Liver (tissue), 9 donors: ENCODE measurements around the gene EIPR1. TPM values are rescaled to one million over a fixed set of nuclear protein-coding genes. Genes with fewer than 3 reads are reported as not detected.

Source experiments
- DNase-seq: peaks from one replicate; pipeline ENCODE4 v3.0.0-alpha.2; 2017; ENCODE audit warnings: low spot score
- H3K27ac ChIP-seq, 2 donors: one replicate each; pipeline ENCODE4 v1.7.0; 2013; ENCODE audit warnings: inconsistent platforms in 2 of 2, low read length in 2 of 2, control low read depth in 1 of 2, low read depth in 1 of 2, mild to moderate bottlenecking in 1 of 2
- H3K27me3 ChIP-seq, 4 donors: one replicate each; pipeline versions ENCODE4 v1.6.1 to v1.7.0; 2013; ENCODE audit warnings: low read length in 3 of 4, inconsistent platforms in 1 of 4, mild to moderate bottlenecking in 1 of 4, moderate library complexity in 1 of 4; ENCODE audit not compliant: control insufficient read depth in 4 of 4, insufficient read depth in 4 of 4
- H3K36me3 ChIP-seq, 4 donors: one replicate each; pipeline versions ENCODE4 v1.6.1 to v1.7.0; 2013; ENCODE audit warnings: low read length in 3 of 4, mild to moderate bottlenecking in 3 of 4, low read depth in 1 of 4, moderate library complexity in 1 of 4; ENCODE audit not compliant: control insufficient read depth in 4 of 4, insufficient read depth in 3 of 4
- H3K4me1 ChIP-seq, 4 donors: one replicate each; pipeline versions ENCODE4 v1.6.1 to v1.7.0; 2013; ENCODE audit warnings: low read length in 3 of 4, mild to moderate bottlenecking in 3 of 4, moderate library complexity in 1 of 4; ENCODE audit not compliant: control insufficient read depth in 4 of 4, insufficient read depth in 4 of 4
- H3K4me3 ChIP-seq, 3 donors: one replicate each; pipeline versions ENCODE4 v1.6.1 to v1.7.0; 2013; ENCODE audit warnings: low read length in 3 of 3, control low read depth in 1 of 3, low read depth in 1 of 3, mild to moderate bottlenecking in 1 of 3
- H3K9ac ChIP-seq, 2 donors: one replicate each; pipeline ENCODE4 v1.7.0; 2013; ENCODE audit warnings: low read length in 2 of 2, mild to moderate bottlenecking in 2 of 2, moderate library complexity in 2 of 2, control low read depth in 1 of 2, low read depth in 1 of 2
- H3K9me3 ChIP-seq, 4 donors: one replicate each; pipeline versions ENCODE4 v1.6.1 to v1.7.0; 2013; ENCODE audit warnings: low read length in 3 of 4; ENCODE audit not compliant: control insufficient read depth in 4 of 4
- ATF3 ChIP-seq: IDR thresholded peaks from 2 replicates; pipeline ENCODE4 v1.6.1; 2016; ENCODE audit warnings: antibody characterized with exemption
- CTCF ChIP-seq: fragments of 150-350 bp; IDR thresholded peaks from 2 replicates; pipeline ENCODE4 v1.5.1; 2017; ENCODE audit warnings: improper control_type of control experiment, low read depth, low read length; ENCODE audit not compliant: missing input control
- EGR1 ChIP-seq, 2 donors: IDR thresholded peaks; 2 replicates each; pipeline ENCODE4 v1.6.1; 2016 to 2018; ENCODE audit warnings: antibody characterized with exemption in 2 of 2, low read depth in 2 of 2
- FOXA1 ChIP-seq: IDR thresholded peaks from 2 replicates; pipeline ENCODE4 v1.6.1; 2016; ENCODE audit warnings: antibody characterized with exemption
- FOXA2 ChIP-seq: IDR thresholded peaks from 2 replicates; pipeline ENCODE4 v1.6.1; 2016; ENCODE audit warnings: antibody characterized with exemption
- GABPA ChIP-seq, 2 donors: IDR thresholded peaks in 1 of 2; conservative IDR thresholded peaks in 1 of 2; 2 replicates each; pipeline ENCODE4 v1.6.1; 2016; ENCODE audit warnings: antibody characterized with exemption in 2 of 2, mild to moderate bottlenecking in 1 of 2, moderate library complexity in 1 of 2
- HNF4A ChIP-seq, 2 donors: conservative IDR thresholded peaks; 2 replicates each; pipeline ENCODE4 v1.6.1; 2016; ENCODE audit warnings: antibody characterized with exemption in 2 of 2, mild to moderate bottlenecking in 2 of 2
- HNF4G ChIP-seq: IDR thresholded peaks from 2 replicates; pipeline ENCODE4 v1.6.1; 2016; ENCODE audit warnings: antibody characterized with exemption
- JUND ChIP-seq, 2 donors: IDR thresholded peaks; 2 replicates each; pipeline ENCODE4 v1.6.1; 2016; ENCODE audit warnings: antibody characterized with exemption in 2 of 2
- NR2F2 ChIP-seq: IDR thresholded peaks from 2 replicates; pipeline ENCODE4 v1.6.1; 2016; ENCODE audit warnings: antibody characterized with exemption
- RAD21 ChIP-seq, 2 donors: IDR thresholded peaks; 2 replicates each; pipeline ENCODE4 v1.6.1; 2016; ENCODE audit warnings: antibody characterized with exemption in 2 of 2, mild to moderate bottlenecking in 2 of 2
- RXRA ChIP-seq, 2 donors: IDR thresholded peaks; 2 replicates each; pipeline ENCODE4 v1.6.1; 2017 to 2018; ENCODE audit warnings: antibody characterized with exemption in 2 of 2, mild to moderate bottlenecking in 1 of 2
- SP1 ChIP-seq: IDR thresholded peaks from 2 replicates; pipeline ENCODE4 v1.6.1; 2018; ENCODE audit warnings: antibody characterized with exemption, mild to moderate bottlenecking
- TAF1 ChIP-seq: conservative IDR thresholded peaks from 2 replicates; pipeline ENCODE4 v1.6.1; 2016; ENCODE audit warnings: antibody characterized with exemption, mild to moderate bottlenecking
- YY1 ChIP-seq: IDR thresholded peaks from 2 replicates; pipeline ENCODE4 v1.6.1; 2016; ENCODE audit warnings: antibody characterized with exemption, mild to moderate bottlenecking
- WGBS: extraction: QIAGEN DNeasy Blood & Tissue Kit; methylation state at CpG from one replicate; pipeline ENCODE4 v1.1.7; 2013; 5-methylcytosine and 5-hydroxymethylcytosine counted together
- polyA plus RNA-seq, 2 donors: library from polyadenylated mRNA; stranded (reverse) in 1 of 2; unstranded in 1 of 2; fragments of 200-250 nt in 1 of 2; fragments of >200 nt in 1 of 2; fragmentation: Nextera tagmentation in 1 of 2; extraction: Ambion mirVana in 1 of 2; gene quantifications; one replicate each; pipeline versions ENCODE4 v1.2.1 to v1.2.3, GENCODE V29; 2013 to 2015
- total RNA-seq, 2 donors: library from RNA; depleted of rRNA; stranded (reverse); fragments of >200 nt; gene quantifications; one replicate each; pipeline ENCODE4 v1.2.3, GENCODE V29; 2014
- TF ChIP-seq, protein P1 (sequence below): IDR thresholded peaks from 2 replicates; pipeline ENCODE4 v1.6.1; 2016; ENCODE audit warnings: antibody characterized with exemption
- donor health status: healthy.
- donor health status: healthy.
- donor health status: healthy.
- donor health status: healthy.
- donor health status: healthy.

EIPR1 gene
- total and polyA plus RNA-seq, 4 donors, result 7.6 to 12.1 (median 11.4) TPM

- peaks cover 7 to 17% (median 12%) of the 10 kb centered on the region in 4 donors for H3K4me1 ChIP-seq
- 69% methylated on average over 10 of the region's 10 CpGs for WGBS
- peaks cover 0 to 2% (median 0%) of the 10 kb centered on the region in 4 donors for H3K36me3 ChIP-seq
- H3K4me3 ChIP-seq, result no peak overlapping the region
- H3K27me3 ChIP-seq, result no peaks in the 10 kb centered on the region
- DNase-seq, result no peak
- H3K9ac ChIP-seq, result no peak overlapping the region
- no peaks in the 10 kb centered on the region for H3K9me3 ChIP-seq
- TF ChIP-seq HNF4A (conservative IDR thresholded peaks at IDR 0.05), result no peak
- TF ChIP-seq FOXA2, result no peak
- TF ChIP-seq EGR1 (IDR thresholded peaks at IDR 0.05; ENCODE audit: low read depth in 2 of 2), result no peak
- TF ChIP-seq RXRA (IDR thresholded peaks at IDR 0.05), result no peak
- no peak for TF ChIP-seq CTCF
- no peak for TF ChIP-seq SP1
- no peak for TF ChIP-seq JUND (IDR thresholded peaks at IDR 0.05)
- TF ChIP-seq, protein P1, sequence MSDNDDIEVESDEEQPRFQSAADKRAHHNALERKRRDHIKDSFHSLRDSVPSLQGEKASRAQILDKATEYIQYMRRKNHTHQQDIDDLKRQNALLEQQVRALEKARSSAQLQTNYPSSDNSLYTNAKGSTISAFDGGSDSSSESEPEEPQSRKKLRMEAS, result no peak
- no peak for TF ChIP-seq ATF3
- no peak for TF ChIP-seq FOXA1
- TF ChIP-seq HNF4G, result no peak
- no peak for TF ChIP-seq TAF1
- TF ChIP-seq GABPA (IDR thresholded peaks at IDR 0.05 in 1 of 2, conservative IDR thresholded peaks at IDR 0.05 in 1 of 2), result no peak
- TF ChIP-seq RAD21 (IDR thresholded peaks at IDR 0.05), result no peak
- TF ChIP-seq NR2F2, result no peak
- no peak for TF ChIP-seq YY1
- H3K27ac ChIP-seq, result peak overlapping the region; percentile 68 to 83
Observed at GRCh38 chr2:3302421-3302750, 75.2 kb downstream of the EIPR1 start.

DNA sequence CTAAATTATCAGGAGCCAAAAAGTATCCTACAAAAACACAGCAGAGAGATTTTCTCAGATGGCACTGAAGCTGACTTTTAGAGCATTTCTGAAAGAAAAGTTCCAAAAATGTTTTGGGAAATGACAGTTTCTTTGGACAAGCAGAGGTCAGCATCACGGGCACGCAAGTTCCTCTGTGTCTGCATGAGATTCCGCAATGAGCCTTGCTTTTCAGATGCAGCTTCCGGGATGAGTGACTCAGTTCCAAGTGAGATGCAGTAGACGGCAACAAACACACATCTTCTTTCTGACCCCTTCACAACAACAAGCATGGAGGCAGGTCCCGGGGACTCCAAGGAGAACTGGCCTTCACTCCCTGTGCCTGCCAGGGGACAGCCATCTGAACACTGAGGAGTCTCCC is 76.6 kb downstream of the EIPR1 start:
- Histone ChIP-seq H3K27ac (no peak overlapping the region), H3K4me1 (peaks cover 5 to 17% (median 12%) of the 10 kb centered on the region in 4 donors), H3K36me3 (peaks cover 0 to 2% (median 0%) of the 10 kb centered on the region in 4 donors), H3K27me3 (no peaks in the 10 kb centered on the region), H3K4me3 (no peak overlapping the region), H3K9ac (no peak overlapping the region), H3K9me3 (no peaks in the 10 kb centered on the region)
- no peak for DNase-seq
- WGBS, result 89% methylated on average over 6 of the region's 6 CpGs
- TF ChIP-seq, protein P1, result no peak
- no peak for TF ChIP-seq JUND (IDR thresholded peaks at IDR 0.05)
- TF ChIP-seq SP1, result no peak
- TF ChIP-seq ATF3, result no peak
- TF ChIP-seq EGR1 (IDR thresholded peaks at IDR 0.05; ENCODE audit: low read depth in 2 of 2), result no peak
- no peak for TF ChIP-seq GABPA (IDR thresholded peaks at IDR 0.05 in 1 of 2, conservative IDR thresholded peaks at IDR 0.05 in 1 of 2)
- no peak for TF ChIP-seq HNF4G
- no peak for TF ChIP-seq RAD21 (IDR thresholded peaks at IDR 0.05)
- TF ChIP-seq HNF4A (conservative IDR thresholded peaks at IDR 0.05), result no peak
